Renal cortical epithelial cell (primary cell): ENCODE results near the gene RANBP1. TPM values are rescaled to one million over a fixed set of nuclear protein-coding genes. Genes with fewer than 3 reads are reported as not detected.
"Not testable (repeated sequence)": the region's sequence is repeated elsewhere in the genome, so short reads cannot be mapped to it uniquely, and the experiment has no call there.

Experiments used
- DNase-seq: peaks from one replicate; pipeline ENCODE4 v3.0.0-alpha.2; 2011; ENCODE audit warnings: low read depth
- total RNA-seq: library from RNA; depleted of rRNA; stranded (reverse); fragments of >200 nt; gene quantifications from 2 replicates; pipeline ENCODE4 v1.2.3, GENCODE V29; 2014

The RANBP1 gene
- total RNA-seq = 173 and 360 TPM in 2 replicates

DNA sequence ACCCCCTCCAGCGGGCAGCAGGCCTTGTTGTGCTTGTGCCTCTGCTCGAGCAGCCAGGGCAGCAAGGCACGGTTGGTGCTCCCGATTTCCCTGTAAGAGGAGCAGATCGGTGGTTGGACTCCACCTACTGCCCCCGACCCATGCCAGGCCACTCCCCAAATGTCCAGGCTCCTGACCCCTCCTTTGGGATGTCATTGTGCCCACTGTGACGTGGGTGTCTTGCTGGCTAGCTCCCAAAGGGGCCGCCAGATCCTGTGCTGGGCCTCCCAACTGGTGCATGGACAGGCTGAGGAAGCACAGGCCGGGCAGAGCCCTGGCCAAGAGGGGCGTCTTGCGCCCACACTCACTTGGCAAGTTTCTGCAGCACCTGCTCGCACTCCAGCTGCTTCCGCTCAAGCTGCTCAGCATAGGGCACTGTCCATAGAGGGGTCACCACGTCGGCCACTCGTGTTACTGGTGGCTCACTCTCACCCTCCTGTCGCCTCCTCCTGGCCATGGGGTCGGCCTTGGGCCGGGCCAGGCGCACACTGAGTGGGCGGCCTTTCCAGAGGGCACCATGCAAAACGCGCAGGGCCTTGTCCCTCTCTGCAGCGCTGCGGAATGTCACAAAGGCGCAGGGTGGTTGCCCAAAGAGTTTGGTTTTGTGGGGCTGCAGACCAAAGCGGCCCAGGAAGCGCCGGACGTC is at the start of gene RANBP1:
Gene RANBP1 (plus strand): TSS at position 414 of the 685 bp plus-strand sequence. CDS start 81 bp downstream, at position 495.
- DNase-seq = no peak

DNA sequence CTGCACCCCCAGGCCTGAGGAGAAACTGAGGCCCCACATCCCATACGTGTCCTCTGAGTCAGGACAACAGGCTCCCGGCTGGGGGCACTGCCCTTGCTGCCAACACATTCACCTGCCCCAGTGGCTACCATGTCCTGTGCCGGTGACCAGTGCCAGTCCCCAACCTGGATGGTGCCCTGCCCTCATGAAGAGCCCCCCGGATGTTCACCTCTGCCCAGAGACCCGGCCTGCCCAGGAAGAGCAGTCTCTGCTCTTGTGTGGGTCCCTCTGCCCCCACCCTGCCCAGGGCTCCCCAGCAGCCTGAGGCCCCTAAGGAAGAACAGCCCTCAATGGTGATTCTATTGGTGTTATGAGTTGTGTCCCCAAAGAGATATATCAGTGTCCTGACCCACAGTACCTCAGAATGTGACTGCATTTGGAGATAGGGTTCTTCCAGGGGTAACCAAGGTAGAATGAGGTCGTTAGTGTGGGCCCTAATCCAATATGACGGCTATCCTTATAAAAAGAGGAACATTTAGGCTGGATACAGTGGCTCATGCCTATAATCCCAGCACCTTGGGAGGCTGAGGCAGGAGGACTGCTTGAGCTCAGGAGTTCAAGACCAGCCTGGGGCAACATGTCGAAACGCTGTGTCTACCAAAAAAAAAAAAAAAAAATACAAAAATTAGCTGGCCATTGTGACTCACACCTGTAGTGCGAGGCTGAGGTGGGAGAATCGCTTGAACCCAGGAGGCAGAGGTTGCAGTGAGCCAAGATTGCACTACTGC is 49.1 kb upstream of the RANBP1 start:
- DNase-seq = no peak

DNA sequence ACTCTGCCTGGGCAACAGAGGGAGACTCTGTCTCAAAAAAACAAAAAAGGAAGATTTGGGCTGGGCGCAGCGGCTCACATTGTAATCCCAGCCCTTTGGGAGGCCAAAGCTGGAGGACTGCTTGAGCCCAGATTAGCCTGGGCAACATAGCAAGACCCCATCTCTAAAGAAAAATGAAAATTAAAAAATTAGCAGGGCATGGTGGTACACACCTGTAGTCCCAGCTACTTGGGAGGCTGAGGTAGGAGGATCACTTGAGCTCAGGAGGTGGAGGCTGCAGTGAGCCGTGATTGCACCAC is 48.6 kb upstream of the RANBP1 start:
- not testable (repeated sequence) for DNase-seq

- DNase-seq = no peak
Measured at GRCh38 chr22:20068640-20069039, 47.3 kb upstream of the RANBP1 start.

DNA sequence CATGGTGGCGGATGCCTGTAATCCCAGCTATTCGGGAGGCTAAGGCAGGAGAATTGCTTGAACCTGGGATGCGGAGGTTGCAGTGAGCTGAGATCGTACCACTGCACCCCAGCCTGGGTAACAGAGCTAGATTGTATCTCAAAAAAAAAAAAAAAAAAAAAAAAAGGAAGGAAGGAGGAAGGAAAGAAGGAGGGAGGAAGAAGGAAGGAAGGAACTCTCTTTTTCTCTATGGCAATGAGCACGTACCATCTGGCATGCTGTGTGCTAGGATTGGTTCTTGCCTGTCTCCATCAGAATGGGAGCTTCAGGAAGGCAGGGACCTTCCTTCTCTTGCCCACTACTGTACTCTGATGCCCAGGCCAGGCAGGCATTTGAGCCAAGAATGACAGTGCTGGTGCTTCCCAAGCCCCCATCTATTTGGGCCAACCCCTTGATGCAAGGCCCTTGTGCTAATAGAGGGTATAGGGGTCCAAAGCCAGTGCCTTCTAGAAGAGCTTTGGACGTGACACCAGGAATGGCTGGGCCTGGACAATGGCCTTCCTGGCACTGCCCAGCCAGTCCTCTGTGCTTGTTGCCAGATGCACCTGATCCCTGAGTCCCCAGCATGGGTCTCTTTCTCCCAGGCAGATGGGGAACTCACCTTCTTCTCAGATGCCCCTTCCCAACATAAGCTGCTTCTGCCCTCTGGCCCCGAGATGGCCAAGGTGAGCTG is 46.4 kb upstream of the RANBP1 start:
- no peak for DNase-seq

DNA sequence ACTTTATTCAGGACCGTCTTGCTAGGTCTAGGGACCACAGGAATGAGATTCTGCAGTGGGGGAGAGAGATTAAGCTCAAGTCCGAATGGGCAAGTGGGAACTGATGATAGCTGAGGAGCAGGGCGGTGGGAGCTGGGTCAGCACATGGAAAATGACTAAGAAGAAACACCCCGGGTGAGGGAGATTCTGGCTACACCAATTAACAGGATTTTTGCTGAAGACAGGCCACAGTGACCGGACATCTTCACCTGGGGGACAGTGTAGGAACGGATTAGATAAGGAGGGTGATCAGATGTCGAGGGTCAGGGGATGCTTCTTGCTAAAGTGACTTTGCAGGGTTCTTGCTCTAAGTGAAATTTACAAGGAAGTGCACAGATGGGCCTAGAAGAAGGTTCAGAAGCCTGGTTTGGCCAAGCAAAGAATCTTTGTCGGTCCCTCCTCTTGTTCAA is 44.4 kb upstream of the RANBP1 start:
- DNase-seq = no peak

DNA sequence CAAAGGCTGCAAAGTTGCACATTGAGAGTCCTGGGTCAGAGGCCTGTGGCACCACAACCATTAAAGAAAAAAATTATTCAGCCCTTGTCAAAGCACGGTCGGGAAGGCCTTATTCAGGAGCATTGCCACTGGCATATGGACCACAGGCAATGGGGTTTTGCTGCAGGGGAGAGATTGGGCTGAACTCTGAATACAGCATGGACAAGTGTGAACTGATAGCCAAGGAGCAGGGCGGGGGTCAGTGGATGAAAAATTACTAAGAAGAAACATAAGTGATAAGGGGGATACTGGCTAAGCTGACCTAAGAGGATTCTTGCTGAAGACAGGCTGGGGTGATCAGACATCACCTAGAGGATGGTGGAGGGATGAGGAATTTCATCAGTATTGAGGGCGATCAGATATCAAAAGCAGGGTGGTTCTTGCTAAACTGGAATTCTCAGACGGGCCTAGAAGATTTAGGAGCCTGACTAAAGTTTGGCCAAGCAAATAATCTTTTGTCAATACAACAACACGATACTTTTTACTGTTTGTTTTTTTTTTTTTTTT is 39.2 kb upstream of the RANBP1 start:
- DNase-seq = no peak

DNA sequence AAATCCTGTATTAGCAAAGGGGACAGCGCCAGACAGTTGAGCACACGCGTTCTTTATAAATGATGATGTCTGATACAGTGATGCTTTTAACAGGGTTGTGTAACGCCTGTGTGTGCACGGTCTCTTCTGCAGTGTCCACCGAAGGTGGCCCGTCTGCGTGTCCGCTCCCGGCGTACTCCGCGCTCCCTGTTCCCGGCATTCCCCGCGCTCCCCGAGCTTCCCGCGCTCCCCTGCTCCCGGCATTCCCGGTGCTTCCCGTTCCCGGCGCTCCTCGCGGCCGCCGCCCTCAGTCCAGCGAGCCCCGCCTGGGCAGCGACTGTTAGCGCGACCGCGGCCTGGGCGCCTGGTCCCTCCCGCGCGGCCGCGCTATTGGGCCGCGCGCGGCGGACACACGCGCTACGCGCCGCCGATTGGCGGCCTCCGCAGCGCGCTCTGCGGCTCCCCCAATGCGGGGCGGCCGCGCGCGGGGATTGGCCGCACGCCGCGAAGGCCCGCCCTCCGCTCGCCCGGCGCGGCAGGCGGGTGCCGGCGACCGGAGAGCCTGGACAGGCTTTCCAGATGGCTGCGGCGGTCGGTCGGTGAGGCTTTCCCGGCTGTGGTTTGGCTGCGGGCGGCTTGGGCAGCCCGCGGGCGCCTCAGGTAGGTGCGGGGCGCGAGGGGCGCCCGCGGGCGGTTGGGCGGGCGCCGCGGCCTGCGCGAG is 36.0 kb upstream of the RANBP1 start, which contains the start of gene DGCR8:
Gene DGCR8 (plus strand): TSS at position 497 of the 700 bp plus-strand sequence. CDS start 5,723 bp downstream, outside the sequence.
- DNase-seq = peak; percentile 76

DNA sequence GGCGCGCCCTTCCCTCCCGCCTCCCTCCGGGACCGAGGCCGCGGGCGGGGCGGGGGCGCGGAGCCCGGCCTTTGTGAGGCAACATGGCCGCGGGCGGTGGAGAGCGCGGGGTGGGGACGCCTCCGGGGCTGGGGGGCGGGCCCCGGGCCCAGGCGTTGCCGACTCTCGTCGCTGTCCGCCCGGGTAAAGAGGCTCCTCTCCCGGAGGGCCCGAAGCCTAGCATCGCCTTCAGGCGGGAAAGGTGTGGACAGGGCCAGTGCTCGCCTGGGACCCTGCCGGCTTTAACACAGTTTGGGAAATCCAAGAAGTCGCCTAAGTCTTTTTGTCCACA is 35.5 kb upstream of the RANBP1 start:
- no peak for DNase-seq

DNA sequence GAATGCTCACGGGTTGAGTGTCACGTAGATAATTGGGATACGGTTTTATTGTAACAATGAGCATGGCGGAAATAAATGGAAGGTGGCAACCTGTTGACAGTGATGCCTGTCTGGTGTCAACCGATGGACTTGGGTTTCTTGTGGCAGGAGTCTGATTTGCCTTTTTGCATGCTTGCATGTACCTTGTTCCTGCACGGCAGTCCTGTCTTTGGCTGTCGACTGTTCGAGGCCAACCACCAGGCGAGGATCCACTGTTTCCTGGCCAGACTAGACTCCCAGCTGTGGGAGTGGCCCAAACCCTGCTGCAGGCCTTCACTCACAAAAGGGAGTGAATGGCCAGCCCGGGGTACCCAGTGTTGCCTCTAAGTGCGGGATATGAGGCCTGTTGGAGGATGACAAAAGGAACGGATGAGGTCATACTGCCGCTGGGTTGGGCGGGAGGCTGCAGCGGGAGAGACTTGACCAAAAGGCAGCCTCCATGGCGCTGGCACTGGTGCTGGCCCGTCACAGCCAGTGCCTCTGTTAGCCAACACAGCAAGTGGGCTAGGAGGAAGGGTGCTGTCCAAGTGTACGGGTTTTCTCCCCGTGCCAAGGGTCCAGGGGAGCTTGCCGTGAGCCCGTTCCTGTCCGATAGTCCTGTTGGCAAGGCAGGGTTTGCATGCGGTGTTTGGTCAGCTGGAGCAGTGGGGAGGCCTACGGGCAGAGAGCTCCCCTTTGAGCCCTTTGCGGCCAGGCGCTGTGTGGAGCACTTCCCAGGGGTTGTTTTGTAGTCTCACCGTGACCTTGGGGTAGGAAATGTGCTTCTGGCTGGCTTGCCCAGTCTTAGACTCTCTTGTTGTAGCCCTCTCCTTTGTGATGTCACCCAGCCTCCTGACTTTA is 34.9 kb upstream of the RANBP1 start:
- DNase-seq = peak; percentile 30

GRCh38 chr22:20083157-20083890 is 32.6 kb upstream of the RANBP1 start:
- DNase-seq = no peak

GRCh38 chr22:20083891-20084546 is 31.9 kb upstream of the RANBP1 start:
- DNase-seq = no peak

DNA sequence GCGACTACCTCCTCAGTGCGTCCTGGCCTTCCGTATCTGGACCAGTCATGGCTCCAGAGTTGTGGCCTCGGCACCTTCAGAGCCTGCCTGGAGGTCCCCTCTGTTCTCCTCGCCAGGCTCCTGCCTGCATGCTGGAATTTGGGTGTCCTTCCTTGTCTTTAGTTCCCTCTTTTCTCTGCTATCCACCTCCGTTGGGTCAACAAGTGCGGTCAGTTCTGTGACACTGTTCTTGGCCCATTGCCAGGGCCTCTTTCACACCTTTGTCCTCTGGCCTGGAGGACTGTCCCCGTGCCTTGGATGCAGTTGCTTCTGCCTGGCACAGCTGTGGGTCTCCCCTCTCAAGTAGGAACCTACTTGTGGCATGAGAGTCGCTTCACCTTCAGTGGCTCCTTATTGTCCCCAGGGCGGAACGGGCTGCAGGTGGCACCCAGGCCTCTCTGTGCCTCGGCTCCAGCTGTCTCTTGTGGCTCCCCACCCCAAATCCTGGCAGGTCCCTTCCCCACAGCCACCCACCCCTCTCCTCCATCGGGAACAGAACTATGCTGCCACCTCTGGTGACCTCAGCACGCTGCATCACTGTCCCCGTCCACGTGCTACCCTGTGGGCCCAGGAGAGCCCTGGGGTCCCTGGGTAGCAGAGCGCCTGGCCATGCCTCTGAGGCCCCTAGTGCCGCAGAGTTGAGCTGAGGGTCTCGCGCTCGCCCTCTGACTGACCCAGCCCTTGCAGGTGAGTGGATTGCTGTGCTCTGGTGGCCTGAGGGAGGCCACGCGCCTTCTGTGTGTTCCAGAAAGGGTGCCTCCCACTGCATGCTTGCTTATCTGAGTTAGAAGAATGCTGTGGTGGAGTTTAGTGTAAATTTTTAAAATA is 31.1 kb upstream of the RANBP1 start:
- no peak for DNase-seq

GRCh38 chr22:20085651-20086050 is 30.3 kb upstream of the RANBP1 start:
- no peak for DNase-seq

DNA sequence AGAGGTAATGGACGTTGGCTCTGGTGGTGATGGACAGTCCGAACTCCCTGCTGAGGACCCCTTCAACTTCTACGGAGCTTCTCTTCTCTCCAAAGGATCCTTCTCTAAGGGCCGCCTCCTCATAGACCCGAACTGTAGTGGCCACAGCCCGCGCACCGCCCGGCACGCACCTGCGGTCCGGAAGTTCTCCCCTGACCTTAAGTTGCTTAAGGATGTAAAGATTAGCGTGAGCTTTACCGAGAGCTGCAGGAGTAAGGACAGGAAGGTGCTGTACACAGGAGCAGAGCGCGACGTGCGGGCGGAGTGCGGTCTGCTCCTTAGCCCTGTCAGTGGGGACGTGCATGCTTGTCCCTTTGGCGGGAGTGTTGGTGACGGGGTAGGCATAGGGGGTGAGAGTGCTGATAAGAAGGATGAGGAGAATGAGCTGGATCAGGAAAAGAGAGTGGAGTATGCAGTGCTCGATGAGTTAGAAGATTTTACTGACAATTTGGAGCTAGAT is 29.8 kb upstream of the RANBP1 start:
- DNase-seq = no peak

- DNase-seq = no peak
Measured at GRCh38 chr22:20086763-20087162, 29.1 kb upstream of the RANBP1 start.

GRCh38 chr22:20087319-20088262 is 28.3 kb upstream of the RANBP1 start:
- DNase-seq = no peak
